HG02571 (cell line): ENCODE data around the gene PRKCA.
"Not testable (repeated sequence)": the region's sequence is repeated elsewhere in the genome, so short reads cannot be mapped to it uniquely, and the experiment has no call there.

Source experiments
- ATAC-seq: cut with Tn5 transposase; IDR thresholded peaks from one replicate; pipeline ENCODE4 v1.9.1; 2021; ENCODE audit warnings: mild to moderate bottlenecking, moderate library complexity; ENCODE audit not compliant: unreplicated experiment

Gene PRKCA

DNA sequence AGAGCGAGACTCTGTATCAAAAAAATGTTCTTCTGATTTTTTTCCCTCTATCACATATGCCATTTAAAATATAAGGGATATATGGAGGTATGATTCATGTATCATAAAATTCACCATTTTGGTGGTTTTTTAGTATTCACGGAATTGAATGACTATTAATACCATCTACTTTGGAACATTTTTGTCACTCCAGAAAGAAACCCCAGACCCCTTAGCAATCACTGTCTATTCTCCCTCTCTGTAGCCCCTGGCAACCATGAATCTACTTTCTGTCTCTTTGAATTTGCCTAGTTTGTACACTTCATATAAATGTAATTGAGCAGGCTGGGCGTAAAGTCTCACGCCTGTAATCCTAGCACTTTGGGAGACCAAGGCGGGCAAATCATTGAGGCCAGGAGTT is 75.9 kb downstream of the PRKCA start:
- no peak for ATAC-seq

DNA sequence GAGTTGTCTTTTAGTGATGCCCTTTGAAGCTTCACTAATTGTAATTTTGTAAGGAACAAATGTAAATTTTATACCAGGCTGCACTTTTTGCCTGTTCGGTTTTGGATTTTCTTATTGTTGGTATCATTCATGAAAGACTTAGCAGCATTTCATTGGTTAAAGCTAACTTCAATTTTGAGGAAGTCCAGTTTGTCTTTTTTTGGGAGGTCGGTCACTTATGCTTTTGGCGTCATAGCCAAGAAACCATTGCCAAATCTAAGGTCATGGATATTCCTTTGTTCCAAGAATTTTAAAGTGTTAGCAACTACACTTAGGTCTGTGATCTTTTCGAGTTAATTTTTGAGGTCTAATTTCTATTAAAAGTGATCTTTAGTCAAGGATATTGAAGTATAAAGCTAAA is 77.1 kb downstream of the PRKCA start:
- ATAC-seq, result no peak

- ATAC-seq, result no peak
These were observed 77.6 kb downstream of the PRKCA start for GRCh38 chr17:66379996-66380395.

- ATAC-seq, result no peak
These were observed 79.4 kb downstream of the PRKCA start for GRCh38 chr17:66381701-66382362.

GRCh38 chr17:66383333-66383732 is 80.9 kb downstream of the PRKCA start:
- ATAC-seq, result no peak

DNA sequence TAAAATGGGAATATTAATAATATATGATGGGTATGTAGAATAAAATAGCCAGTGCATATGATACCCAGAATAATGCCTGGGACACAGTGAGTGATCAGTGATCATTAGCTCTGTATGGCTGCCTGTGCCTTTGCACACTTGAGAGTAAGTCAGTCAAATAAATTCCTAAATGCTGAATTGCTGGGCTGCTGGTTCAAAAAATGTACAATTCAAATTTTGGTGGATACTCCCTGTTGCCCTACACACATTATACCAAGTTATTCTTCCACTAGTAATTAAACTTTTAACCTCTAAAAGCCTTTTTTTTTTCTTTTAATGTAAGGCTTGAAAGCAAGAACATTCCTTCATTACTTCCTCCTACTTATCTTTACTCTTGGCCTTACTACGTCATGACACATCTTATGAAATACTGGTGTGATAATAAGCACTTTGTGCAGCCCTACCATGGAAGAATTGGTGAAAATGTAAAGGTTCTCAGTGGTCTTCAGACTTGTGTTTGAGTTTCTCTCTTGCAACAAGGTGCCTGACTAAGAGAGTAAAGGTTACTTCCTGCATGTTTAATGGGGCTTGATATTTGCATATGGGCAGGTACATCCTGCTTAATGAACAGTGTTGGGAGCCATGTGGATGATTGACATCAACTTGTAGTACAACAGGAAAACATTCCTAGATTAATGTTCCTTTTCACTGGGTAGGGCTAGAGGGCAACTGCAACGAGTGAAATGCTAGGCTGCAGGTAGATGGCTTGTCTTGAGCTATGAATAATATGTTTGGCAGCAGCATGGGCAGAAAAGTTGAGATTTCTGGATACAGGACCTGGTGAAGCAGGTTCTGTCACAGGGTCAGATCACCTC is 84.3 kb downstream of the PRKCA start:
- ATAC-seq, result no peak

DNA sequence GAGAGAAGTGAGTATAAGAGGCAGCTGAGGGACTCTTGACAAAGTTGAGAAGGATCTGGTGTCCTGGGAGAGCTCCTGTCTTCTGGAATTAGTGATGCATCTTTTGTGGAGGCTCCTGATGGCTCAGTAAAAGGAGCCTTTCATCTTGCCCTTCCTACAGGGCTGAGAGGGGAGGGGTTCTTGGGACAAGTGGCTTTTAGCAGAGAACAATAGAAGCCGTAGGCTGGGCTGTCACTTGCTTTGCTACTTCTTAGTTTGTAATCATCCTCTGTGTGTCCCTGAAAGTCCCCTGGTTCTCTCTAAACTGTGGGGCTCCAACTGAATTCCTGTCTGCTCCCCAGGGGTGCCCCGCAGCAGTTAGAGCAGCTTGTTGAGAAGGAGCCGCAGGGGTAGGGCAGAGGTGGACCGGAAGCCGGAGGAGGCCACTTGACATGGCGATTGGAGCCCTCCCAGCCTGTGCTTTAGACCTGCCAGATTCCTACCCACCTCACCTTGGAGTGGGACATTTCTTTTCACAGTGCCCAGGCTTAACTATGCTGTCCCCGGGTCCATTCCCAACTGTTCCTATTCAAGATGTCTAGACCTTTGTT is 85.1 kb downstream of the PRKCA start:
- no peak for ATAC-seq

GRCh38 chr17:66392783-66393437 is 90.5 kb downstream of the PRKCA start:
- no peak for ATAC-seq

- no peak for ATAC-seq
These were observed 93.5 kb downstream of the PRKCA start for GRCh38 chr17:66395961-66396360.

GRCh38 chr17:66397486-66397885 is 95.1 kb downstream of the PRKCA start:
- ATAC-seq, result no peak

GRCh38 chr17:66398059-66398458 is 95.6 kb downstream of the PRKCA start:
- no peak for ATAC-seq

DNA sequence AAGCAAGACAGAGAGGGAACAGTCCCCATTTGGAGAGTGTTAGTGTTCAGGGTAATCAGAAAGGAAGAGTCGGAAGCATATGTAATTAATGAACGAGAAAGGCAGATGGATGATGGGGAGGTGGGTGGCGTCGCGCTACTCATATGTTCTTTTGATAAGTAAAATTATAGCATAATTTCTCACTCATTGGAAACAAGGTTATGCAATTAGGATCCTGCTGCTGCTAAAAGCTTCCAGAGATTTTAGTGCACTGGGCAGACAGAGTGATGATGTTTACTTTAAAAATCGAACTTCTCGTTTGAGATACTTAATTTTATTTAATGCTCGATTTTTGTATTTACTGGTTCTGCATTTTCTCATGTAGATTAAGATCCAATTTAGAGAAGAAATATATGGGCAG is 96.2 kb downstream of the PRKCA start:
- no peak for ATAC-seq

GRCh38 chr17:66399441-66399840 is 97.0 kb downstream of the PRKCA start:
- ATAC-seq, result no peak

GRCh38 chr17:66400041-66400688 is 97.8 kb downstream of the PRKCA start:
- ATAC-seq, result not testable (repeated sequence)

DNA sequence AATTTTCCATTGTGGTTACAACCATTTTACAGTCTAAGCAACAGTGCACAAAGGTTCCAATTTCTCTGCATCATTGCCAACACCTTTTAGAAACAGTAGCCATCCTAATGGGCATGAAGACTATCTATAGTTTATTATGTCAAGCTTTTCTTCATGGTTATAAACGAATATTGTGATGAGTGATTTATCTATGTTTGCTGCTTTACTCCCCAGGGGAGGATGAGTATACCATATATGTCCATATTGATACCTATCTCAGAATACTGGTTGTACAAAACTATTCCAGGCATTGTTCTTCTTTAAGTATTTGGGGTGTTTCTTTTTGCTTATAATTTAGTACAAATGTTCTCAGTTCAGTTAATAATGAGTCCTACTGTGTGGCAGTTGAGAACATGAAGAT is 98.3 kb downstream of the PRKCA start:
- no peak for ATAC-seq

GRCh38 chr17:66401364-66401763 is 99.0 kb downstream of the PRKCA start:
- ATAC-seq, result no peak

DNA sequence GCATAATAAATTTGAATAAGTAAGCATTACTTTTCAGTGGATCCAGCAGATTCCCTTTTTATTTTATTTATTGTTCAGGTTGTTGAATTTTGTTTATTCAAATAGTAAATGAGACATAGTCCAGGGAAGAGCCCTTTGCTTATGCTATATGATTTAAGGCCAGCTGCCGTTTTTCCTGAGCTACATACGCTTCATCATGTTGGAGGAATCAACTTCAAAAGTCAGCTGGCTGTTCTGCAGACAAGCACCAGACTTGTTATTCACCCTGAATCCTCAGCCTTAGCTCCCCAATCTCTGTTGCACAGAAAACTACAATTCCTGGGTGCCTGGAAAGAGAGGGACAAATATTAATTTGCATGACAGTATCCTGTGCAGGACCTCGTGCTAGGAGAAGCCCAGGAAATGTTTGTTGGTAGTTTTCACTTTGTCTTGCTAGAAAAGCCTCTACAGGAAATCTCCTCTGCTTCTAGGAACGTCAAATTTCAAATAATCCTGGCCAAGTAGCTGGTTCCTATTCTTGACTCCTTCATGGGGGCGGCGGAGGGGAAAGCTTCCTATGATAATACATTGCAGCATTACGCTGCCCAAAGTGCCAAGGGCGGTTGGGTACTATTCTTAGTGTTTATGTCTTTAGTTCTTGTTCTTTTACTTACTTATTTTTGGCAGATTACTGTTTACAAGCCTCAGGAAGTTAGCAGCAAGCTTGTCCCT is 101.6 kb downstream of the PRKCA start:
- ATAC-seq, result no peak

GRCh38 chr17:66405836-66406677 is 103.6 kb downstream of the PRKCA start:
- no peak for ATAC-seq
